Fibroblast of villous mesenchyme (primary cell): ENCODE results near the gene KCNJ6. TPM values are rescaled to one million over a fixed set of nuclear protein-coding genes. Genes with fewer than 3 reads are reported as not detected.

Experiments
- DNase-seq: peaks from one replicate; pipeline ENCODE4 v3.0.0-alpha.2; 2010; ENCODE audit warnings: low read depth
- H3K4me3 ChIP-seq: 2 replicates; pipeline ENCODE4 v1.5.1; 2011; ENCODE audit warnings: low read depth, mild to moderate bottlenecking, low read length
- total RNA-seq: library from RNA; depleted of rRNA; stranded (reverse); fragments of >200 nt; gene quantifications from 2 replicates; pipeline ENCODE4 v1.2.3, GENCODE V29; 2012
- TF ChIP-seq, protein P1 (sequence below): IDR thresholded peaks from 2 replicates; pipeline ENCODE4 v1.5.1; 2012; ENCODE audit warnings: low read depth, mild to moderate bottlenecking, low read length; ENCODE audit not compliant: insufficient read depth

KCNJ6 gene
- total RNA-seq, 1 donor, result not detected

DNA sequence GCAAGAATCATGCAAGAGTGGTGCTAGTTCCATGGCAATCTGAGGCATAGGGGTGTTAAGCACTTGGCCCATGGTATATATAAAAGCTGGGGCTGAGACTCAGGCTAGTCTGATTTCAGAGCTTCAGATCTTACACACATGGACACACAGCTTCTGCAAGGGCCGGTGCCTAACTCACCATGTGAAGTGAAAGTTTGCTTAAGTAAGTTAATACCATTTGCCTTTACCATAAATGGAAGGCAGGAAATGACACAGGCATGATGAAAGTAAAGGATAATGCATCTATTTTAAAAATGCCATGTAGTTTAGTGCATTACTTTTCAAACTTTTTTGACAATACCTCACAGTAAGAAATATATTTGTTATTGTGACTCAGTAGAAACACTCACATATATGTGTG, 122.6 kb downstream of the KCNJ6 start:
- no peak overlapping the region for H3K4me3 ChIP-seq
- TF ChIP-seq, protein P1, sequence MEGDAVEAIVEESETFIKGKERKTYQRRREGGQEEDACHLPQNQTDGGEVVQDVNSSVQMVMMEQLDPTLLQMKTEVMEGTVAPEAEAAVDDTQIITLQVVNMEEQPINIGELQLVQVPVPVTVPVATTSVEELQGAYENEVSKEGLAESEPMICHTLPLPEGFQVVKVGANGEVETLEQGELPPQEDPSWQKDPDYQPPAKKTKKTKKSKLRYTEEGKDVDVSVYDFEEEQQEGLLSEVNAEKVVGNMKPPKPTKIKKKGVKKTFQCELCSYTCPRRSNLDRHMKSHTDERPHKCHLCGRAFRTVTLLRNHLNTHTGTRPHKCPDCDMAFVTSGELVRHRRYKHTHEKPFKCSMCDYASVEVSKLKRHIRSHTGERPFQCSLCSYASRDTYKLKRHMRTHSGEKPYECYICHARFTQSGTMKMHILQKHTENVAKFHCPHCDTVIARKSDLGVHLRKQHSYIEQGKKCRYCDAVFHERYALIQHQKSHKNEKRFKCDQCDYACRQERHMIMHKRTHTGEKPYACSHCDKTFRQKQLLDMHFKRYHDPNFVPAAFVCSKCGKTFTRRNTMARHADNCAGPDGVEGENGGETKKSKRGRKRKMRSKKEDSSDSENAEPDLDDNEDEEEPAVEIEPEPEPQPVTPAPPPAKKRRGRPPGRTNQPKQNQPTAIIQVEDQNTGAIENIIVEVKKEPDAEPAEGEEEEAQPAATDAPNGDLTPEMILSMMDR, result no peak
- peak; percentile 26 for DNase-seq

DNA sequence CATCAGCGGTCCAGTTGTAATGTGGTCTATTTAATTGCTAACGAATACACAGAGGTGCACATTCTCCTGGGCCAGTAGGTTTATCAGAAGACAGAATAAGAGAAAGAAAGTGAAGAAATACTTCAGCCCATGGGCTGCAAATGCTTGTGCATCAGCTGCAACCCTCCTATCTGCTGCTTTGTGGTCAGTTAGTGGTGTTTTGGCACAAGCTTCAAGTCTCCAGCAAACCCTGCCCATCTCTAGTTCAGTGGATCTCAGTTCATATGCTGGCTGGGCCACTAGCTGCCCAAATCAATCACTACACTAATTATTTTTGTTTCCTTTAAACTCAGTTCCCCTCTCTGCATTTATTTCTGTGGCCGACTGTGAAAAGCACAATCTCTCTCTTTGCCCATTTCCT, 124.2 kb downstream of the KCNJ6 start:
- H3K4me3 ChIP-seq, result no peak overlapping the region
- peak; percentile 17 for DNase-seq
- TF ChIP-seq, protein P1, result no peak

DNA sequence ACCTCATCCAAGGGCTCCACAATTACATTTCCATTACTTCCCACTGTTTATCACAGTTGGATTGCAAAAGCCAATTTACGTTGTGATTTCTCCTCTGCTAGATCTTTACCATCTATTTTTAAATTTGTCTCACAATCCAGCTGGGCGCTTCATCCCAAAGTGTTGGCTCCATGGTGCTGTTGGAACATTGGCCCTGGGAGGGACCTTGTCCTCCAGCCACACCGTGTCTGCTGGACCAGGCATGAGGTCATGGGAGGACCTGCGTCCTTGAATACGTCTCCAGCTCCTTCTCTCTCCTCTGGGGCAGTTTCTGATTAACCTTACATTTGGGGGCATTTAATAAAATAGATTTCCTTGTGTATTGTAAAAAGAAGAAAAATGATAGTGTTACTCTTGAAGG, 125.4 kb downstream of the KCNJ6 start:
- H3K4me3 ChIP-seq, result no peak overlapping the region
- TF ChIP-seq, protein P1, result no peak
- no peak for DNase-seq

DNA sequence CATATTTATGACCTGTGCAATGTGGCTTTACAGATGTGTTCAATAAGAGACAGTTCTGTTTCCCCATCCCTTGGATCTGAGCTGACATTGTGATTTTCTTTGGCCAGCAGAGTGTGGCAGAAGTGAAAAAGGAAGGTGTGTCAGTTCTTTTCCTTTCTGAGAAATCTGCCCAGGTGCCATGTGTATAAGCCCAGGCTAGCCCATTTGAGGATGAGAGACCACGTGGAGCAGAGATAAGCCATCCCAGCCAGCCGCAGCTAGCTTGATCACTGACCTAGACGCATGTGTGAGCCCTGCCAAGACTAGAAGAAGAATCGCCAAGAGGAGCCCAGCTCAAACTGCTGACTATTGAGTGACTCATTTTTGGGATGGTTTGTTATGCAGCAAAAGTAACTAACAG, 127.8 kb downstream of the KCNJ6 start:
- TF ChIP-seq, protein P1, result no peak
- DNase-seq, result no peak

DNA sequence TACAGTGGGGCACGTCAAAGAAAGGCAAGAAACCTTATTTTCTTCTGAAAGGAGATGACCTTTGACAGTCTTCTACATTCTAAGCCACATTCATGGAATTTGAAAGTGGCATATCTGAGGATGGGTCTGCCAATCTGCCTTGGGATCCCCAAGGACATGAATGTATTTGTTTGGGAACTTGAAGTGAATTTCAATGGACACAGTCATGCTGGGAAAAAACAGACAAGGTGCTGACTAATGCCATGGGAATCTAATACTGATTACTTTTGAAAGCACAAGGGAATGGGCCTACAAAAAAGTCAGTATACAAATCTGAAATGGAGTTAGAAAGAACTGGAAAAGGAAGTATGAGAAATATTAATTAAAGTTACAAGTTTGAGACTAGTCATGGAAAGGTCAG, 128.8 kb downstream of the KCNJ6 start:
- no peak overlapping the region for H3K4me3 ChIP-seq
- peak; percentile 62 for DNase-seq
- TF ChIP-seq, protein P1, result no peak

More for the DNA sequence above, 127.8 kb downstream of the KCNJ6 start:
- H3K4me3 ChIP-seq, result no peak overlapping the region

DNA sequence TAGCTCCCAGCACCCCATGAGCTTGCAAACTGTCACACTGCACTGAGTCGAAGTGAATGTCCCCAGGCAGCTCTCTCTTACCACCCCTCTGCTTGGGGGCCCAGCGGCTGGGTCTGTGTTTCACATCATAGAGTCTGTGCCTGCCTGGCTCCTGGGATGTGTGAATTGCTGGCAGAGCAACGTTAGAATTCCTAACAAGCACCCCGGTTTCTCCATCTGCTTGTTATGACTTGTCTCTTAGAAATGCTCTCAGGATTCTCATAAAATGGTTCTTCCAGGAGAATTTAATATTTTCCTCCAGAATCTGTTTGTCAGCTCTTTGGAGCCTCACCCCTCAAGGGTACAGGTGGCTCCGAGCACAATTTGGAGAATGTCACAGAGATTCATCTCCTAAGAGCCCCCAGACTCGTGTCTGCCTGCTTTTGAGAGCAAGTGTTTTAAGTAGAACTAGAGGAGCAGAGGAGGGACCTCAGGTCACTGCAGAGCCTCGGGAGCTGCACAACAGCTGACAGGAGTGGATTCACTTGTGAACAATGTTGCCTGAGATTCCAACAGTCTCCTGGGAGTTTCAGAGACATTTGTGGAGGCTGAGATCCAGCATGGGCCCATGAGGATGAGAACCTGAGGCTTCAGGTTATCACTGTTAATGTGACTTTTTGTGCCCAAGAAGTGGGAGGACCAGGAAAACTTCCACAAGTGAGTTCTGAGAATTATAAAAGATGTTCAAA, 131.5 kb downstream of the KCNJ6 start:
- TF ChIP-seq, protein P1, result no peak
- no peak overlapping the region for H3K4me3 ChIP-seq
- DNase-seq, result no peak

DNA sequence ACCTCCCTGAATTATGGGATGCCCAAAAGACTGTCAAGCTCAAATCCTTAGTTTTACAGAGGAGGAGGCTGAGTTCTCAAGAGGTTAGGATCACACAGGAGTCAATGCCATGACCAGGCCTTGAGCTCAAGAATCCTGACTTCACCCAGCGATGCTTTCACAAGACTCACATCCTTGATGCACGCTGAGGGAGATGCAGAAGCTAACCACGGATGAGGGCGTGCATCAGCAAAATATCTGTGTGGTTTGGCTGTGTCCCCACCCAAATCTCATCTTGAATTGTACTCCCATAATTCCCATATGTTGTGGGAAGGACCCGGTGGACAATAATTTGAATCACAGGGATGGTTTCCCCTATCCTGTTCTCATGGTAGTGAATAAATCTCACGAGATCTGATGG, 133.2 kb downstream of the KCNJ6 start:
- TF ChIP-seq, protein P1, result no peak
- no peak for DNase-seq
- no peak overlapping the region for H3K4me3 ChIP-seq
